CD4-positive, alpha-beta T cell treated with Interleukin-4 for 4 hours (primary cell): ENCODE measurements around the gene SLC39A2.

Experiments
- DNase-seq: peaks from one replicate; pipeline ENCODE4 v3.0.0-alpha.2; 2020

SLC39A2 gene

GRCh38 chr14:21050597-21050996 is 51.5 kb downstream of the SLC39A2 start:
- no peak for DNase-seq
